GM12878 (cell line): ENCODE data around the gene DNAJB2. TPM values are rescaled to one million over a fixed set of nuclear protein-coding genes. Genes with fewer than 3 reads are reported as not detected.
"Not testable (repeated sequence)": the region's sequence is repeated elsewhere in the genome, so short reads cannot be mapped to it uniquely, and the experiment has no call there.

Source experiments
- ATAC-seq: fragments of 200-7000 bp; cut with Tn5 transposase; 3 replicates; pipeline ENCODE4 v1.9.1; 2020; ENCODE audit warnings: mild to moderate bottlenecking, moderate library complexity
- BruUV-seq: library from RNA; stranded (reverse); fragments of 400-500 nt; replicated peaks from 2 replicates; lab custom pipeline; 2021; lab: Mats Ljungman, UMichigan
- CTCF ChIA-PET: fragments of 300-600 bp; sonication (Branson Sonifier 250); formaldehyde crosslinking; extraction: SDS; loops from one replicate; lab custom pipeline; 2021; ENCODE audit warnings: inconsistent platforms; lab: Yijun Ruan, JAX
- POLR2A ChIA-PET: fragments of 350-600 bp; formaldehyde crosslinking; extraction: SDS; loops from one replicate; lab custom pipeline; 2021; ENCODE audit warnings: inconsistent platforms; lab: Charles Lee
- RAD21 ChIA-PET: fragments of 300-600 bp; sonication (Branson Sonifier 250); formaldehyde crosslinking; loops from one replicate; lab custom pipeline; 2023; ENCODE audit warnings: antibody characterized with exemption; ENCODE audit not compliant: unreplicated experiment; lab: Charles Lee
- SMC1A ChIA-PET: fragments of 300-600 bp; sonication (Branson Sonifier 250); formaldehyde crosslinking; loops from one replicate; lab custom pipeline; 2023; ENCODE audit not compliant: unreplicated experiment, uncharacterized antibody; lab: Charles Lee
- DNase-seq: peaks from one replicate; pipeline ENCODE4 v3.0.0-alpha.2; 2011; ENCODE audit warnings: low read depth, low spot score
- FAIRE-seq: peaks from 3 replicates; lab custom pipeline; 2011; peaks lifted over from hg19 to GRCh38; lab: Jason Lieb, UNC
- H2AFZ ChIP-seq: 2 replicates; pipeline ENCODE4 v1.6.0; 2011; ENCODE audit warnings: low read depth, low read length, control low read depth; ENCODE audit not compliant: control insufficient read depth
- H3K27ac ChIP-seq: 2 replicates; pipeline ENCODE4 v1.5.1; 2011; ENCODE audit warnings: control low read depth; ENCODE audit not compliant: control insufficient read depth, insufficient read depth
- H3K27me3 ChIP-seq, 2 experiments: replicated peaks in 1 of 2; 2 replicates each; pipeline versions ENCODE4 v1.6.0 to v1.6.1; 2011; ENCODE audit warnings: low read length in 1 of 2; ENCODE audit not compliant: control insufficient read depth in 2 of 2, insufficient read depth in 2 of 2
- H3K36me3 ChIP-seq, 2 experiments: 2 replicates each; pipeline ENCODE4 v1.5.1; 2011; ENCODE audit warnings: low read length in 1 of 2; ENCODE audit not compliant: control insufficient read depth in 2 of 2, insufficient read depth in 2 of 2
- H3K4me1 ChIP-seq: 2 replicates; pipeline ENCODE4 v1.6.1; 2011; ENCODE audit warnings: mild to moderate bottlenecking, low read length, moderate library complexity, mixed read lengths; ENCODE audit not compliant: control insufficient read depth, insufficient read depth
- H3K4me2 ChIP-seq: 2 replicates; pipeline ENCODE4 v1.6.0; 2011; ENCODE audit warnings: control low read depth; ENCODE audit not compliant: control insufficient read depth, insufficient read depth
- H3K4me3 ChIP-seq: fragments of 200-600 bp; sonication (generic); 2 replicates; pipeline ENCODE4 v1.5.1; 2016
- H3K79me2 ChIP-seq: 2 replicates; pipeline ENCODE4 v1.6.0; 2011; ENCODE audit warnings: low read length; ENCODE audit not compliant: control insufficient read depth, insufficient read depth
- H3K9ac ChIP-seq: 2 replicates; pipeline ENCODE4 v1.8.0; 2011; ENCODE audit warnings: low read length, control low read depth, mixed read lengths; ENCODE audit not compliant: control insufficient read depth, insufficient read depth
- H3K9me3 ChIP-seq: replicated peaks from 3 replicates; pipeline ENCODE4 v1.5.1; 2011; ENCODE audit warnings: mild to moderate bottlenecking, low read length; ENCODE audit not compliant: control insufficient read depth, insufficient read depth
- H4K20me1 ChIP-seq: 2 replicates; pipeline ENCODE4 v1.6.0; 2011; ENCODE audit not compliant: control insufficient read depth, insufficient read depth
- BRCA1 ChIP-seq: IDR thresholded peaks from 2 replicates; pipeline ENCODE4 v1.6.1; 2011; ENCODE audit warnings: low read depth, low read length, improper control_type of control experiment
- POLR2AphosphoS5 ChIP-seq: IDR thresholded peaks from 2 replicates; pipeline ENCODE4 v1.6.1; 2011; ENCODE audit warnings: mild to moderate bottlenecking, low read length, inconsistent platforms
- SMAD5 ChIP-seq: IDR thresholded peaks from 2 replicates; pipeline ENCODE4 v1.6.1; 2016; ENCODE audit warnings: antibody characterized with exemption, low read depth
- WGBS: methylation state at CpG from one replicate; pipeline ENCODE4 v1.1.6; 2016; ENCODE audit warnings: low lambda C conversion rate; ENCODE audit not compliant: insufficient replicate concordance, insufficient coverage; ENCODE audit errors: missing lambda C conversion rate; 5-methylcytosine and 5-hydroxymethylcytosine counted together
- in situ Hi-C: fragments of 300-500 bp; cut with MboI; formaldehyde crosslinking; loops from 9 replicates; pipeline ENCODE4 v1.14.3; 2018; ENCODE audit warnings: mixed read lengths
- intact Hi-C: fragments of 100-400 bp; cut with micrococcal nuclease; formaldehyde crosslinking; loops from one replicate; pipeline ENCODE4 v1.14.2; 2022; ENCODE audit not compliant: unreplicated experiment
- polyA plus RNA-seq, 11 experiments: library from polyadenylated mRNA; depleted of rRNA in 4 of 11; unstranded in 6 of 11; stranded (reverse) in 5 of 11; fragments of >200 nt; fragmentation: Nextera tagmentation in 4 of 11; fragmentation: Illumina TruSeq in 1 of 11; extraction: Ambion mirVana in 4 of 11; extraction: Trizol in 1 of 11; gene quantifications; 1 replicate in 1 of 11; 2 replicates in 10 of 11; pipeline versions ENCODE4 v1.2.1 to v1.2.3, GENCODE V29; 2011 to 2016; ENCODE audit warnings: inconsistent platforms in 2 of 11, missing spikeins in 2 of 11, low read depth in 1 of 11
- total RNA-seq, 4 experiments: library from RNA; depleted of rRNA in 3 of 4; stranded (reverse); fragments of >200 nt in 3 of 4; fragmentation: Illumina TruSeq in 1 of 4; extraction: Trizol in 1 of 4; gene quantifications; 2 replicates each; pipeline versions ENCODE4 v1.2.1 to v1.2.3, GENCODE V29; 2013 to 2021
- TF ChIP-seq, protein P1 (sequence below): fragments of 450-650 bp; IDR thresholded peaks from 2 replicates; pipeline ENCODE4 v1.6.1; 2017; ENCODE audit warnings: mild to moderate bottlenecking, moderate library complexity
- TF ChIP-seq, protein P2 (sequence below): fragments of 450-650 bp; IDR thresholded peaks from 2 replicates; pipeline ENCODE4 v1.6.1; 2017; ENCODE audit warnings: mild to moderate bottlenecking, moderate library complexity

DNAJB2 gene
- total and polyA plus RNA-seq, 10 of the 15 experiments (the other 5 are each of a cell fraction or from before 2014, with no cell fraction given) = 0.26 to 36.5 (median 12.5) TPM

- TF ChIP-seq, protein P1, sequence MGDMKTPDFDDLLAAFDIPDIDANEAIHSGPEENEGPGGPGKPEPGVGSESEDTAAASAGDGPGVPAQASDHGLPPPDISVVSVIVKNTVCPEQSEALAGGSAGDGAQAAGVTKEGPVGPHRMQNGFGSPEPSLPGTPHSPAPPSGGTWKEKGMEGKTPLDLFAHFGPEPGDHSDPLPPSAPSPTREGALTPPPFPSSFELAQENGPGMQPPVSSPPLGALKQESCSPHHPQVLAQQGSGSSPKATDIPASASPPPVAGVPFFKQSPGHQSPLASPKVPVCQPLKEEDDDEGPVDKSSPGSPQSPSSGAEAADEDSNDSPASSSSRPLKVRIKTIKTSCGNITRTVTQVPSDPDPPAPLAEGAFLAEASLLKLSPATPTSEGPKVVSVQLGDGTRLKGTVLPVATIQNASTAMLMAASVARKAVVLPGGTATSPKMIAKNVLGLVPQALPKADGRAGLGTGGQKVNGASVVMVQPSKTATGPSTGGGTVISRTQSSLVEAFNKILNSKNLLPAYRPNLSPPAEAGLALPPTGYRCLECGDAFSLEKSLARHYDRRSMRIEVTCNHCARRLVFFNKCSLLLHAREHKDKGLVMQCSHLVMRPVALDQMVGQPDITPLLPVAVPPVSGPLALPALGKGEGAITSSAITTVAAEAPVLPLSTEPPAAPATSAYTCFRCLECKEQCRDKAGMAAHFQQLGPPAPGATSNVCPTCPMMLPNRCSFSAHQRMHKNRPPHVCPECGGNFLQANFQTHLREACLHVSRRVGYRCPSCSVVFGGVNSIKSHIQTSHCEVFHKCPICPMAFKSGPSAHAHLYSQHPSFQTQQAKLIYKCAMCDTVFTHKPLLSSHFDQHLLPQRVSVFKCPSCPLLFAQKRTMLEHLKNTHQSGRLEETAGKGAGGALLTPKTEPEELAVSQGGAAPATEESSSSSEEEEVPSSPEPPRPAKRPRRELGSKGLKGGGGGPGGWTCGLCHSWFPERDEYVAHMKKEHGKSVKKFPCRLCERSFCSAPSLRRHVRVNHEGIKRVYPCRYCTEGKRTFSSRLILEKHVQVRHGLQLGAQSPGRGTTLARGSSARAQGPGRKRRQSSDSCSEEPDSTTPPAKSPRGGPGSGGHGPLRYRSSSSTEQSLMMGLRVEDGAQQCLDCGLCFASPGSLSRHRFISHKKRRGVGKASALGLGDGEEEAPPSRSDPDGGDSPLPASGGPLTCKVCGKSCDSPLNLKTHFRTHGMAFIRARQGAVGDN = no peak
- no peak for TF ChIP-seq BRCA1
- no peak for TF ChIP-seq POLR2AphosphoS5
- TF ChIP-seq SMAD5 = no peak
- TF ChIP-seq, protein P2, sequence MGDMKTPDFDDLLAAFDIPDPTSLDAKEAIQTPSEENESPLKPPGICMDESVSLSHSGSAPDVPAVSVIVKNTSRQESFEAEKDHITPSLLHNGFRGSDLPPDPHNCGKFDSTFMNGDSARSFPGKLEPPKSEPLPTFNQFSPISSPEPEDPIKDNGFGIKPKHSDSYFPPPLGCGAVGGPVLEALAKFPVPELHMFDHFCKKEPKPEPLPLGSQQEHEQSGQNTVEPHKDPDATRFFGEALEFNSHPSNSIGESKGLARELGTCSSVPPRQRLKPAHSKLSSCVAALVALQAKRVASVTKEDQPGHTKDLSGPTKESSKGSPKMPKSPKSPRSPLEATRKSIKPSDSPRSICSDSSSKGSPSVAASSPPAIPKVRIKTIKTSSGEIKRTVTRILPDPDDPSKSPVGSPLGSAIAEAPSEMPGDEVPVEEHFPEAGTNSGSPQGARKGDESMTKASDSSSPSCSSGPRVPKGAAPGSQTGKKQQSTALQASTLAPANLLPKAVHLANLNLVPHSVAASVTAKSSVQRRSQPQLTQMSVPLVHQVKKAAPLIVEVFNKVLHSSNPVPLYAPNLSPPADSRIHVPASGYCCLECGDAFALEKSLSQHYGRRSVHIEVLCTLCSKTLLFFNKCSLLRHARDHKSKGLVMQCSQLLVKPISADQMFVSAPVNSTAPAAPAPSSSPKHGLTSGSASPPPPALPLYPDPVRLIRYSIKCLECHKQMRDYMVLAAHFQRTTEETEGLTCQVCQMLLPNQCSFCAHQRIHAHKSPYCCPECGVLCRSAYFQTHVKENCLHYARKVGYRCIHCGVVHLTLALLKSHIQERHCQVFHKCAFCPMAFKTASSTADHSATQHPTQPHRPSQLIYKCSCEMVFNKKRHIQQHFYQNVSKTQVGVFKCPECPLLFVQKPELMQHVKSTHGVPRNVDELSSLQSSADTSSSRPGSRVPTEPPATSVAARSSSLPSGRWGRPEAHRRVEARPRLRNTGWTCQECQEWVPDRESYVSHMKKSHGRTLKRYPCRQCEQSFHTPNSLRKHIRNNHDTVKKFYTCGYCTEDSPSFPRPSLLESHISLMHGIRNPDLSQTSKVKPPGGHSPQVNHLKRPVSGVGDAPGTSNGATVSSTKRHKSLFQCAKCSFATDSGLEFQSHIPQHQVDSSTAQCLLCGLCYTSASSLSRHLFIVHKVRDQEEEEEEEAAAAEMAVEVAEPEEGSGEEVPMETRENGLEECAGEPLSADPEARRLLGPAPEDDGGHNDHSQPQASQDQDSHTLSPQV = no peak
Measured at GRCh38 chr2:219286436-219287115, 7.4 kb downstream of the DNAJB2 start (continued).

- intact Hi-C loops, BruUV-seq, H3K4me2 ChIP-seq, FAIRE-seq, H3K9ac ChIP-seq, H4K20me1 ChIP-seq, in situ Hi-C loops, H3K4me1 ChIP-seq, H3K27ac ChIP-seq, H3K27me3 ChIP-seq, H3K4me3 ChIP-seq, H2AFZ ChIP-seq, H3K36me3 ChIP-seq, H3K9me3 ChIP-seq, H3K79me2 ChIP-seq, DNase-seq: not testable (repeated sequence)
- WGBS = 83% methylated on average over 6 of the region's 6 CpGs
- CTCF ChIA-PET = interaction anchor here (0.8 to 2.1 kb wide), 4 partner anchors 8 to 963 kb away, joined by 3 to 18 read pairs (median 6); no protein-coding TSS in a partner anchor
- POLR2A ChIA-PET = interaction anchor here (0.7 to 1.7 kb wide), 2 partner anchors 37 to 110 kb away, joined by 3 to 7 read pairs; no protein-coding TSS in a partner anchor
- ATAC-seq = peak; percentile 44; the same call in 1 of the 3 replicates
- RAD21 ChIA-PET = interaction anchor here (1.0 kb wide), 1 partner anchor 35 kb away, joined by 4 read pairs; no protein-coding TSS in a partner anchor
- SMC1A ChIA-PET = interaction anchor here (1.2 kb wide), 1 partner anchor 10 kb away, joined by 4 read pairs; no protein-coding TSS in a partner anchor
Measured at GRCh38 chr2:219287116-219287440, 7.9 kb downstream of the DNAJB2 start.
